MM.1S (cell line): ENCODE results near the gene NGB.

Source experiments
- CTCF ChIP-seq: fragments of 300-600 bp; sonication (generic); IDR thresholded peaks from 2 replicates; pipeline ENCODE4 v1.5.1; 2016; ENCODE audit warnings: antibody characterized with exemption, low read length, mixed read lengths
- EZH2 ChIP-seq: fragments of 300-600 bp; sonication (generic); optimal IDR thresholded peaks from 2 replicates; pipeline ENCODE3; 2017; ENCODE audit warnings: low read depth, mild to moderate bottlenecking, antibody characterized with exemption, low read length, mixed read lengths

GRCh38 chr14:77256694-77257093 lies 14.3 kb downstream of the NGB start:
- TF ChIP-seq CTCF (no peak), EZH2 (no peak)
